GM12878 (cell line): ENCODE data around the gene BEX3. TPM values are rescaled to one million over a fixed set of nuclear protein-coding genes. Genes with fewer than 3 reads are reported as not detected.

ENCODE experiments used
- ATAC-seq: fragments of 200-7000 bp; cut with Tn5 transposase; 3 replicates; pipeline ENCODE4 v1.9.1; 2020; ENCODE audit warnings: mild to moderate bottlenecking, moderate library complexity
- BruUV-seq: library from RNA; stranded (reverse); fragments of 400-500 nt; replicated peaks from 2 replicates; lab custom pipeline; 2021; lab: Mats Ljungman, UMichigan
- CTCF ChIA-PET: fragments of 300-600 bp; sonication (Branson Sonifier 250); formaldehyde crosslinking; extraction: SDS; loops from one replicate; lab custom pipeline; 2021; ENCODE audit warnings: inconsistent platforms; lab: Yijun Ruan, JAX
- POLR2A ChIA-PET: fragments of 350-600 bp; formaldehyde crosslinking; extraction: SDS; loops from one replicate; lab custom pipeline; 2021; ENCODE audit warnings: inconsistent platforms; lab: Charles Lee
- RAD21 ChIA-PET: fragments of 300-600 bp; sonication (Branson Sonifier 250); formaldehyde crosslinking; loops from one replicate; lab custom pipeline; 2023; ENCODE audit warnings: antibody characterized with exemption; ENCODE audit not compliant: unreplicated experiment; lab: Charles Lee
- SMC1A ChIA-PET: fragments of 300-600 bp; sonication (Branson Sonifier 250); formaldehyde crosslinking; loops from one replicate; lab custom pipeline; 2023; ENCODE audit not compliant: unreplicated experiment, uncharacterized antibody; lab: Charles Lee
- DNase-seq: peaks from one replicate; pipeline ENCODE4 v3.0.0-alpha.2; 2011; ENCODE audit warnings: low read depth, low spot score
- FAIRE-seq: peaks from 3 replicates; lab custom pipeline; 2011; peaks lifted over from hg19 to GRCh38; lab: Jason Lieb, UNC
- H2AFZ ChIP-seq: 2 replicates; pipeline ENCODE4 v1.6.0; 2011; ENCODE audit warnings: low read depth, low read length, control low read depth; ENCODE audit not compliant: control insufficient read depth
- H3K27ac ChIP-seq: 2 replicates; pipeline ENCODE4 v1.5.1; 2011; ENCODE audit warnings: control low read depth; ENCODE audit not compliant: control insufficient read depth, insufficient read depth
- H3K27me3 ChIP-seq, 2 experiments: replicated peaks in 1 of 2; 2 replicates each; pipeline versions ENCODE4 v1.6.0 to v1.6.1; 2011; ENCODE audit warnings: low read length in 1 of 2; ENCODE audit not compliant: control insufficient read depth in 2 of 2, insufficient read depth in 2 of 2
- H3K36me3 ChIP-seq, 2 experiments: 2 replicates each; pipeline ENCODE4 v1.5.1; 2011; ENCODE audit warnings: low read length in 1 of 2; ENCODE audit not compliant: control insufficient read depth in 2 of 2, insufficient read depth in 2 of 2
- H3K4me1 ChIP-seq: 2 replicates; pipeline ENCODE4 v1.6.1; 2011; ENCODE audit warnings: mild to moderate bottlenecking, low read length, moderate library complexity, mixed read lengths; ENCODE audit not compliant: control insufficient read depth, insufficient read depth
- H3K4me2 ChIP-seq: 2 replicates; pipeline ENCODE4 v1.6.0; 2011; ENCODE audit warnings: control low read depth; ENCODE audit not compliant: control insufficient read depth, insufficient read depth
- H3K4me3 ChIP-seq: fragments of 200-600 bp; sonication (generic); 2 replicates; pipeline ENCODE4 v1.5.1; 2016
- H3K79me2 ChIP-seq: 2 replicates; pipeline ENCODE4 v1.6.0; 2011; ENCODE audit warnings: low read length; ENCODE audit not compliant: control insufficient read depth, insufficient read depth
- H3K9ac ChIP-seq: 2 replicates; pipeline ENCODE4 v1.8.0; 2011; ENCODE audit warnings: low read length, control low read depth, mixed read lengths; ENCODE audit not compliant: control insufficient read depth, insufficient read depth
- H3K9me3 ChIP-seq: replicated peaks from 3 replicates; pipeline ENCODE4 v1.5.1; 2011; ENCODE audit warnings: mild to moderate bottlenecking, low read length; ENCODE audit not compliant: control insufficient read depth, insufficient read depth
- H4K20me1 ChIP-seq: 2 replicates; pipeline ENCODE4 v1.6.0; 2011; ENCODE audit not compliant: control insufficient read depth, insufficient read depth
- CBX3 ChIP-seq: fragments of 200-600 bp; sonication (generic); IDR thresholded peaks from 2 replicates; pipeline ENCODE4 v1.6.1; 2016; ENCODE audit warnings: low read depth, borderline replicate concordance
- CHD4 ChIP-seq: fragments of 200-600 bp; sonication (generic); IDR thresholded peaks from 2 replicates; pipeline ENCODE4 v1.6.1; 2016; ENCODE audit warnings: mild to moderate bottlenecking
- E2F4 ChIP-seq: IDR thresholded peaks from 2 replicates; pipeline ENCODE4 v1.6.1; 2012; ENCODE audit warnings: low read depth, low read length, improper control_type of control experiment
- EP300 ChIP-seq, 2 experiments: fragments of 150-350 bp in 1 of 2; IDR thresholded peaks; 2 replicates each; pipeline ENCODE4 v1.6.1; 2011 to 2012; ENCODE audit warnings: low read depth in 2 of 2, low read length in 2 of 2, borderline replicate concordance in 1 of 2, improper control_type of control experiment in 1 of 2, inconsistent platforms in 1 of 2; ENCODE audit not compliant: control insufficient read depth in 1 of 2
- HDAC6 ChIP-seq: fragments of 200-600 bp; sonication (generic); IDR thresholded peaks from one replicate; pipeline ENCODE4 v1.8.0; 2017; ENCODE audit warnings: antibody characterized with exemption; ENCODE audit not compliant: unreplicated experiment
- HSF1 ChIP-seq: fragments of 150-350 bp; IDR thresholded peaks from 2 replicates; pipeline ENCODE4 v1.6.1; 2014; ENCODE audit warnings: mild to moderate bottlenecking, low read depth, low read length
- IKZF1 ChIP-seq: fragments of 450-650 bp; conservative IDR thresholded peaks from 2 replicates; pipeline ENCODE4 v1.6.1; 2017; ENCODE audit warnings: antibody characterized with exemption, mild to moderate bottlenecking
- JUNB ChIP-seq: IDR thresholded peaks from 2 replicates; pipeline ENCODE4 v1.6.1; 2016; ENCODE audit warnings: antibody characterized with exemption, mild to moderate bottlenecking
- MEF2A ChIP-seq: IDR thresholded peaks from 2 replicates; pipeline ENCODE4 v1.6.1; 2011; ENCODE audit warnings: low read depth, mild to moderate bottlenecking, low read length, moderate library complexity; ENCODE audit not compliant: insufficient read depth
- MTA2 ChIP-seq: fragments of 450-650 bp; IDR thresholded peaks from 2 replicates; pipeline ENCODE4 v1.6.1; 2016; ENCODE audit warnings: low read depth, mild to moderate bottlenecking, moderate library complexity
- MYB ChIP-seq: fragments of 150-350 bp; IDR thresholded peaks from 2 replicates; pipeline ENCODE4 v1.6.1; 2014; ENCODE audit warnings: mild to moderate bottlenecking, low read depth, low read length, borderline replicate concordance
- PAX8 ChIP-seq: fragments of 450-650 bp; IDR thresholded peaks from 2 replicates; pipeline ENCODE4 v1.6.1; 2017; ENCODE audit warnings: mild to moderate bottlenecking, moderate library complexity
- PML ChIP-seq: IDR thresholded peaks from 2 replicates; pipeline ENCODE4 v1.6.1; 2012; ENCODE audit warnings: low read length, inconsistent platforms
- RCOR1 ChIP-seq: conservative IDR thresholded peaks from 2 replicates; pipeline ENCODE4 v1.6.1; 2012; ENCODE audit warnings: low read depth, low read length, improper control_type of control experiment
- SMAD5 ChIP-seq: IDR thresholded peaks from 2 replicates; pipeline ENCODE4 v1.6.1; 2016; ENCODE audit warnings: antibody characterized with exemption, low read depth
- SREBF2 ChIP-seq: IDR thresholded peaks from 2 replicates; pipeline ENCODE4 v1.6.1; 2012; ENCODE audit warnings: mild to moderate bottlenecking, low read length
- SRF ChIP-seq, 2 experiments: IDR thresholded peaks; 2 replicates each; pipeline ENCODE4 v1.6.1; 2011; ENCODE audit warnings: low read depth in 2 of 2, low read length in 2 of 2, mild to moderate bottlenecking in 1 of 2, moderate library complexity in 1 of 2
- SUPT20H ChIP-seq: IDR thresholded peaks from 2 replicates; pipeline ENCODE4 v1.6.1; 2011; ENCODE audit warnings: low read depth, mild to moderate bottlenecking, low read length, moderate library complexity, borderline replicate concordance; ENCODE audit not compliant: control insufficient read depth
- ZBTB33 ChIP-seq: fragments of 450-650 bp; IDR thresholded peaks from 2 replicates; pipeline ENCODE4 v1.6.1; 2017; ENCODE audit warnings: mild to moderate bottlenecking
- ZNF384 ChIP-seq: IDR thresholded peaks from 2 replicates; pipeline ENCODE4 v1.6.1; 2012; ENCODE audit warnings: low read depth, mild to moderate bottlenecking, low read length, improper control_type of control experiment, borderline replicate concordance
- WGBS: methylation state at CpG from one replicate; pipeline ENCODE4 v1.1.6; 2016; ENCODE audit warnings: low lambda C conversion rate; ENCODE audit not compliant: insufficient replicate concordance, insufficient coverage; ENCODE audit errors: missing lambda C conversion rate; 5-methylcytosine and 5-hydroxymethylcytosine counted together
- in situ Hi-C: fragments of 300-500 bp; cut with MboI; formaldehyde crosslinking; loops from 9 replicates; pipeline ENCODE4 v1.14.3; 2018; ENCODE audit warnings: mixed read lengths
- intact Hi-C: fragments of 100-400 bp; cut with micrococcal nuclease; formaldehyde crosslinking; loops from one replicate; pipeline ENCODE4 v1.14.2; 2022; ENCODE audit not compliant: unreplicated experiment
- polyA plus RNA-seq, 11 experiments: library from polyadenylated mRNA; depleted of rRNA in 4 of 11; unstranded in 6 of 11; stranded (reverse) in 5 of 11; fragments of >200 nt; fragmentation: Nextera tagmentation in 4 of 11; fragmentation: Illumina TruSeq in 1 of 11; extraction: Ambion mirVana in 4 of 11; extraction: Trizol in 1 of 11; gene quantifications; 1 replicate in 1 of 11; 2 replicates in 10 of 11; pipeline versions ENCODE4 v1.2.1 to v1.2.3, GENCODE V29; 2011 to 2016; ENCODE audit warnings: inconsistent platforms in 2 of 11, missing spikeins in 2 of 11, low read depth in 1 of 11
- total RNA-seq, 4 experiments: library from RNA; depleted of rRNA in 3 of 4; stranded (reverse); fragments of >200 nt in 3 of 4; fragmentation: Illumina TruSeq in 1 of 4; extraction: Trizol in 1 of 4; gene quantifications; 2 replicates each; pipeline versions ENCODE4 v1.2.1 to v1.2.3, GENCODE V29; 2013 to 2021

The BEX3 gene
- total and polyA plus RNA-seq, 10 of the 15 experiments (the other 5 are each of a cell fraction or from before 2014, with no cell fraction given), result 1.3 to 1.5 TPM; not detected in 8

GRCh38 chrX:103338663-103339062 is 37.7 kb upstream of the BEX3 start:
- in situ Hi-C loops (no loop called here), intact Hi-C loops (no loop called here)
- no peak overlapping the region for H2AFZ ChIP-seq
- H3K27ac ChIP-seq, result no peak overlapping the region
- no peak overlapping the region for H3K9ac ChIP-seq
- H3K27me3 ChIP-seq, result no peaks in the 10 kb centered on the region; a peak in 1 of 4 replicates
- no peaks in the 10 kb centered on the region for H3K79me2 ChIP-seq
- no peak overlapping the region for H3K4me3 ChIP-seq
- no peaks in the 10 kb centered on the region for H3K9me3 ChIP-seq
- ChIA-PET SMC1A (no interaction called here), RAD21 (no interaction called here), CTCF (interaction anchor here (0.8 to 1.5 kb wide), 3 partner anchors 11 to 128 kb away, joined by 3 to 4 read pairs (median 4); no protein-coding TSS in a partner anchor), POLR2A (no interaction called here)
- no peak for ATAC-seq
- DNase-seq, result no peak
- WGBS, result 18% methylated on average over 3 of the region's 3 CpGs
- no peaks in the 10 kb centered on the region for H4K20me1 ChIP-seq
- no peak for FAIRE-seq
- no TSS peak for BruUV-seq
- H3K4me1 ChIP-seq, result no peaks in the 10 kb centered on the region
- TF ChIP-seq JUNB (no peak), CBX3 (no peak), MTA2 (no peak), IKZF1 (no peak), SREBF2 (no peak), ZNF384 (no peak), CHD4 (no peak), PML (no peak), SMAD5 (no peak), E2F4 (no peak), ZBTB33 (no peak), MEF2A (no peak), HSF1 (no peak), SUPT20H (no peak), HDAC6 (no peak), RCOR1 (no peak), PAX8 (no peak), SRF (IDR thresholded peaks at IDR 0.05; ENCODE audit: low read depth in 2 of 2, low read length in 2 of 2) (no peak), MYB (no peak), EP300 (IDR thresholded peaks at IDR 0.05; ENCODE audit: borderline replicate concordance in 1 of 2, control insufficient read depth in 1 of 2, low read depth in 2 of 2, low read length in 2 of 2) (no peak)
- no peak overlapping the region for H3K4me2 ChIP-seq
- no peaks in the 10 kb centered on the region for H3K36me3 ChIP-seq
